Measurements from ENCODE around the gene PTPRN2. TPM values are rescaled to one million over a fixed set of nuclear protein-coding genes. Genes with fewer than 3 reads are reported as not detected.
"Not testable (repeated sequence)": the region's sequence is repeated elsewhere in the genome, so short reads cannot be mapped to it uniquely, and the experiment has no call there.

Gene PTPRN2
- total RNA-seq, 5 donors from 2014 or later (not counting 1 experiment from before 2014, with no cell fraction given): 0.60 to 1.7 (median 0.82) TPM

- Histone ChIP-seq H3K36me3 (ENCODE audit: control insufficient read depth in 2 of 2, extremely low read depth in 1 of 2, insufficient read depth in 1 of 2, low read length in 1 of 2) (no peaks in the 10 kb centered on the region), H3K4me3 (ENCODE audit: control insufficient read depth in 1 of 2, extremely low read depth in 1 of 2, low read length in 1 of 2) (no peak overlapping the region), H3K4me1 (ENCODE audit: control insufficient read depth in 1 of 2, extremely low read depth in 1 of 2, insufficient read depth in 2 of 2, low read length in 2 of 2) (no peaks in the 10 kb centered on the region), H3K27me3 (replicated peaks in 1 of 2; ENCODE audit: control insufficient read depth in 2 of 2, extremely low read depth in 1 of 2, insufficient read depth in 2 of 2, low read length in 1 of 2) (peaks cover 0 to 11% of the 10 kb centered on the region in 2 experiments), H3K9me3 (no peaks in the 10 kb centered on the region), H3K27ac (ENCODE audit: low read length) (no peak overlapping the region)
- Mint-ChIP-seq H3K36me3 (no peaks in the 10 kb centered on the region), H3K9me3 (no peaks in the 10 kb centered on the region), H3K4me3 (no peak overlapping the region), H3K27ac (no peak overlapping the region), H3K27me3 (no peaks in the 10 kb centered on the region), H3K4me1 (no peaks in the 10 kb centered on the region)
- ChIA-PET POLR2A (no interaction called here), CTCF (no interaction called here)
- DNase-seq: no peak
- no peak for ATAC-seq (replicated peaks in 1 of 4)
- 89% methylated on average over 28 of the region's 33 CpGs for WGBS (ENCODE audit: insufficient coverage)
These were observed 329.9 kb downstream of the PTPRN2 start for GRCh38 chr7:158257516-158258410.

GRCh38 chr7:158257001-158257400 is 330.6 kb downstream of the PTPRN2 start:
- no peaks in the 10 kb centered on the region for H3K9me3 ChIP-seq

GRCh38 chr7:158256091-158256816 is 331.4 kb downstream of the PTPRN2 start:
- DNase-seq (peak in 1 of 35 experiments; percentile 18), ATAC-seq (replicated peaks in 1 of 4) (no peak)
- Histone ChIP-seq H3K27me3 (replicated peaks in 1 of 2; ENCODE audit: control insufficient read depth in 2 of 2, extremely low read depth in 1 of 2, insufficient read depth in 2 of 2, low read length in 1 of 2) (peaks cover 0 to 11% of the 10 kb centered on the region in 2 experiments), H3K4me3 (ENCODE audit: control insufficient read depth in 1 of 2, extremely low read depth in 1 of 2, low read length in 1 of 2) (no peak overlapping the region), H3K9me3 (no peaks in the 10 kb centered on the region), H3K4me1 (ENCODE audit: control insufficient read depth in 1 of 2, extremely low read depth in 1 of 2, insufficient read depth in 2 of 2, low read length in 2 of 2) (no peaks in the 10 kb centered on the region), H3K36me3 (ENCODE audit: control insufficient read depth in 2 of 2, extremely low read depth in 1 of 2, insufficient read depth in 1 of 2, low read length in 1 of 2) (no peaks in the 10 kb centered on the region), H3K27ac (ENCODE audit: low read length) (no peak overlapping the region)
- H3K9me3 Mint-ChIP-seq: no peaks in the 10 kb centered on the region
- H3K27ac Mint-ChIP-seq: no peak overlapping the region
- ChIA-PET POLR2A (no interaction called here), CTCF (no interaction called here)
- no peaks in the 10 kb centered on the region for H3K27me3 Mint-ChIP-seq
- H3K4me1 Mint-ChIP-seq: no peaks in the 10 kb centered on the region
- no peak overlapping the region for H3K4me3 Mint-ChIP-seq
- WGBS (ENCODE audit: insufficient coverage): 83% methylated on average over 15 of the region's 19 CpGs
- no peaks in the 10 kb centered on the region for H3K36me3 Mint-ChIP-seq

More at GRCh38 chr7:158257001-158257400, 330.6 kb downstream of the PTPRN2 start:
- H3K4me3 ChIP-seq (ENCODE audit: control insufficient read depth in 1 of 2, extremely low read depth in 1 of 2, low read length in 1 of 2): no peak overlapping the region
- Mint-ChIP-seq H3K27ac (no peak overlapping the region), H3K4me1 (no peaks in the 10 kb centered on the region), H3K4me3 (no peak overlapping the region), H3K36me3 (no peaks in the 10 kb centered on the region), H3K9me3 (no peaks in the 10 kb centered on the region), H3K27me3 (no peaks in the 10 kb centered on the region)
- no peaks in the 10 kb centered on the region for H3K4me1 ChIP-seq (ENCODE audit: control insufficient read depth in 1 of 2, extremely low read depth in 1 of 2, insufficient read depth in 2 of 2, low read length in 2 of 2)
- peaks cover 0 to 11% of the 10 kb centered on the region in 2 experiments for H3K27me3 ChIP-seq (replicated peaks in 1 of 2; ENCODE audit: control insufficient read depth in 2 of 2, extremely low read depth in 1 of 2, insufficient read depth in 2 of 2, low read length in 1 of 2)
- ChIA-PET POLR2A (no interaction called here), CTCF (no interaction called here)
- no peak overlapping the region for H3K27ac ChIP-seq (ENCODE audit: low read length)
- H3K36me3 ChIP-seq (ENCODE audit: control insufficient read depth in 2 of 2, extremely low read depth in 1 of 2, insufficient read depth in 1 of 2, low read length in 1 of 2): no peaks in the 10 kb centered on the region
- DNase-seq (no peak), ATAC-seq (replicated peaks in 1 of 4) (no peak)
- WGBS (ENCODE audit: insufficient coverage): 92% methylated on average over 12 of the region's 12 CpGs

GRCh38 chr7:158255558-158255957 is 332.1 kb downstream of the PTPRN2 start:
- Histone ChIP-seq H3K27ac (ENCODE audit: low read length) (no peak overlapping the region), H3K27me3 (replicated peaks in 1 of 2; ENCODE audit: control insufficient read depth in 2 of 2, extremely low read depth in 1 of 2, insufficient read depth in 2 of 2, low read length in 1 of 2) (peaks cover 0 to 8% of the 10 kb centered on the region in 2 experiments), H3K4me1 (ENCODE audit: control insufficient read depth in 1 of 2, extremely low read depth in 1 of 2, insufficient read depth in 2 of 2, low read length in 2 of 2) (no peaks in the 10 kb centered on the region), H3K36me3 (ENCODE audit: control insufficient read depth in 2 of 2, extremely low read depth in 1 of 2, insufficient read depth in 1 of 2, low read length in 1 of 2) (no peaks in the 10 kb centered on the region), H3K9me3 (no peaks in the 10 kb centered on the region), H3K4me3 (ENCODE audit: control insufficient read depth in 1 of 2, extremely low read depth in 1 of 2, low read length in 1 of 2) (no peak overlapping the region)
- H3K27me3 Mint-ChIP-seq: no peaks in the 10 kb centered on the region
- H3K36me3 Mint-ChIP-seq: no peaks in the 10 kb centered on the region
- H3K27ac Mint-ChIP-seq: no peak overlapping the region
- no peaks in the 10 kb centered on the region for H3K9me3 Mint-ChIP-seq
- ChIA-PET CTCF (no interaction called here), POLR2A (no interaction called here)
- no peak for DNase-seq
- H3K4me1 Mint-ChIP-seq: no peaks in the 10 kb centered on the region
- WGBS (ENCODE audit: insufficient coverage): 87% methylated on average over 5 of the region's 7 CpGs
- no peak overlapping the region for H3K4me3 Mint-ChIP-seq
- ATAC-seq (replicated peaks in 1 of 4): no peak

- Histone ChIP-seq H3K27ac (ENCODE audit: low read length) (no peak overlapping the region), H3K9me3 (no peaks in the 10 kb centered on the region), H3K36me3 (ENCODE audit: control insufficient read depth in 2 of 2, extremely low read depth in 1 of 2, insufficient read depth in 1 of 2, low read length in 1 of 2) (no peaks in the 10 kb centered on the region), H3K4me1 (ENCODE audit: control insufficient read depth in 1 of 2, extremely low read depth in 1 of 2, insufficient read depth in 2 of 2, low read length in 2 of 2) (no peaks in the 10 kb centered on the region), H3K4me3 (ENCODE audit: control insufficient read depth in 1 of 2, extremely low read depth in 1 of 2, low read length in 1 of 2) (no peak overlapping the region), H3K27me3 (replicated peaks in 1 of 2; ENCODE audit: control insufficient read depth in 2 of 2, extremely low read depth in 1 of 2, insufficient read depth in 2 of 2, low read length in 1 of 2) (peaks cover 0 to 8% of the 10 kb centered on the region in 2 experiments)
- ATAC-seq (replicated peaks in 1 of 4) (no peak), DNase-seq (peak in 1 of 35 experiments; percentile 5)
- H3K4me3 Mint-ChIP-seq: no peak overlapping the region
- no peaks in the 10 kb centered on the region for H3K36me3 Mint-ChIP-seq
- 74% methylated on average over 5 of the region's 11 CpGs for WGBS (ENCODE audit: insufficient coverage)
- no peaks in the 10 kb centered on the region for H3K9me3 Mint-ChIP-seq
- H3K27me3 Mint-ChIP-seq: no peaks in the 10 kb centered on the region
- H3K27ac Mint-ChIP-seq: no peak overlapping the region
- ChIA-PET POLR2A (no interaction called here), CTCF (no interaction called here)
- no peaks in the 10 kb centered on the region for H3K4me1 Mint-ChIP-seq
These were observed 332.5 kb downstream of the PTPRN2 start for GRCh38 chr7:158255156-158255555.

GRCh38 chr7:158253670-158254045 is 334.0 kb downstream of the PTPRN2 start:
- DNase-seq; H3K4me3 ChIP-seq (ENCODE audit: control insufficient read depth in 1 of 2, extremely low read depth in 1 of 2, low read length in 1 of 2); CTCF ChIA-PET; H3K27ac ChIP-seq (ENCODE audit: low read length); H3K36me3 ChIP-seq (ENCODE audit: control insufficient read depth in 2 of 2, extremely low read depth in 1 of 2, insufficient read depth in 1 of 2, low read length in 1 of 2); H3K9me3 ChIP-seq; ATAC-seq (replicated peaks in 1 of 4); H3K4me3 Mint-ChIP-seq; H3K4me1 ChIP-seq (ENCODE audit: control insufficient read depth in 1 of 2, extremely low read depth in 1 of 2, insufficient read depth in 2 of 2, low read length in 2 of 2); H3K36me3 Mint-ChIP-seq; H3K4me1 Mint-ChIP-seq; POLR2A ChIA-PET; H3K27ac Mint-ChIP-seq; H3K27me3 Mint-ChIP-seq; H3K27me3 ChIP-seq (replicated peaks in 1 of 2; ENCODE audit: control insufficient read depth in 2 of 2, extremely low read depth in 1 of 2, insufficient read depth in 2 of 2, low read length in 1 of 2); H3K9me3 Mint-ChIP-seq: not testable (repeated sequence)
- 95% methylated on average over 4 of the region's 16 CpGs for whole genome bisulfite sequencing (ENCODE audit: insufficient coverage)
